GM23338 (cell line): ENCODE data around the gene NINL.

Source experiments
- CREB1 ChIP-seq: fragments of 250-450 bp; sonication (Bioruptor Pico); IDR thresholded peaks from 2 replicates; pipeline ENCODE4 v1.5.0; 2020; ENCODE audit warnings: low read depth, mild to moderate bottlenecking, moderate library complexity
- ETS1 ChIP-seq: IDR thresholded peaks from 2 replicates; pipeline ENCODE4 v1.6.1; 2016; ENCODE audit warnings: antibody characterized with exemption
- EZH2 ChIP-seq: fragments of 200-600 bp; sonication (generic); IDR thresholded peaks from one replicate; pipeline ENCODE4 v1.8.0; 2017; ENCODE audit warnings: antibody characterized with exemption, mild to moderate bottlenecking, low read depth; ENCODE audit not compliant: unreplicated experiment
- EZH2phosphoT487 ChIP-seq: fragments of 200-600 bp; sonication (generic); IDR thresholded peaks from one replicate; pipeline ENCODE4 v1.8.1; 2018; ENCODE audit warnings: antibody characterized with exemption; ENCODE audit not compliant: unreplicated experiment
- JUNB ChIP-seq: IDR thresholded peaks from one replicate; pipeline ENCODE4 v1.6.1; 2016; ENCODE audit warnings: antibody characterized with exemption; ENCODE audit not compliant: unreplicated experiment
- NANOG ChIP-seq: IDR thresholded peaks from 2 replicates; pipeline ENCODE4 v1.6.1; 2016; ENCODE audit warnings: antibody characterized with exemption, borderline replicate concordance
- POLR2AphosphoS5 ChIP-seq: IDR thresholded peaks from 2 replicates; pipeline ENCODE4 v1.6.1; 2016; ENCODE audit warnings: antibody characterized with exemption, low read depth
- REST ChIP-seq: IDR thresholded peaks from one replicate; pipeline ENCODE4 v1.6.1; 2018; ENCODE audit warnings: antibody characterized with exemption; ENCODE audit not compliant: unreplicated experiment
- STAT1 ChIP-seq: IDR thresholded peaks from one replicate; pipeline ENCODE4 v1.6.1; 2016; ENCODE audit warnings: antibody characterized with exemption; ENCODE audit not compliant: unreplicated experiment
- ZNF331 ChIP-seq: fragments of 250-450 bp; sonication (Bioruptor Pico); IDR thresholded peaks from 2 replicates; pipeline ENCODE4 v1.5.0; 2020; ENCODE audit warnings: low read depth, mild to moderate bottlenecking, moderate library complexity
- TF ChIP-seq, protein P1 (sequence below), 2 experiments: fragments of 200-600 bp in 1 of 2; sonication (generic) in 1 of 2; conservative IDR thresholded peaks; 2 replicates each; pipeline versions ENCODE4 v1.5.1 to v1.6.1; 2016 to 2017; ENCODE audit warnings: antibody characterized with exemption in 2 of 2, low read depth in 2 of 2, mild to moderate bottlenecking in 2 of 2, moderate library complexity in 1 of 2

GRCh38 chr20:25552977-25553376, 32.4 kb downstream of the NINL start:
- TF ChIP-seq, protein P1, sequence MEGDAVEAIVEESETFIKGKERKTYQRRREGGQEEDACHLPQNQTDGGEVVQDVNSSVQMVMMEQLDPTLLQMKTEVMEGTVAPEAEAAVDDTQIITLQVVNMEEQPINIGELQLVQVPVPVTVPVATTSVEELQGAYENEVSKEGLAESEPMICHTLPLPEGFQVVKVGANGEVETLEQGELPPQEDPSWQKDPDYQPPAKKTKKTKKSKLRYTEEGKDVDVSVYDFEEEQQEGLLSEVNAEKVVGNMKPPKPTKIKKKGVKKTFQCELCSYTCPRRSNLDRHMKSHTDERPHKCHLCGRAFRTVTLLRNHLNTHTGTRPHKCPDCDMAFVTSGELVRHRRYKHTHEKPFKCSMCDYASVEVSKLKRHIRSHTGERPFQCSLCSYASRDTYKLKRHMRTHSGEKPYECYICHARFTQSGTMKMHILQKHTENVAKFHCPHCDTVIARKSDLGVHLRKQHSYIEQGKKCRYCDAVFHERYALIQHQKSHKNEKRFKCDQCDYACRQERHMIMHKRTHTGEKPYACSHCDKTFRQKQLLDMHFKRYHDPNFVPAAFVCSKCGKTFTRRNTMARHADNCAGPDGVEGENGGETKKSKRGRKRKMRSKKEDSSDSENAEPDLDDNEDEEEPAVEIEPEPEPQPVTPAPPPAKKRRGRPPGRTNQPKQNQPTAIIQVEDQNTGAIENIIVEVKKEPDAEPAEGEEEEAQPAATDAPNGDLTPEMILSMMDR (conservative IDR thresholded peaks at IDR 0.05; ENCODE audit: low read depth in 2 of 2): no peak
- TF ChIP-seq JUNB (no peak), EZH2 (no peak), EZH2phosphoT487 (no peak), ZNF331 (CRISPR knock-in tag) (no peak), POLR2AphosphoS5 (no peak), CREB1 (no peak), REST (no peak), STAT1 (no peak), ETS1 (no peak), NANOG (no peak)
